Prostate gland (tissue), 2 donors: ENCODE data around the gene RIPOR2. TPM values are rescaled to one million over a fixed set of nuclear protein-coding genes. Genes with fewer than 3 reads are reported as not detected.

Source experiments
- DNase-seq: peaks from one replicate; pipeline ENCODE4 v3.0.0-alpha.2; 2019; ENCODE audit warnings: low spot score
- H3K27ac ChIP-seq, 2 donors: fragments of 200-600 bp; sonication (generic); 2 replicates each; pipeline ENCODE4 v1.5.1; 2017 to 2019
- H3K27me3 ChIP-seq: fragments of 200-600 bp; sonication (generic); replicated peaks from 2 replicates; pipeline ENCODE4 v1.5.1; 2019; ENCODE audit not compliant: insufficient read depth
- H3K36me3 ChIP-seq, 2 donors: fragments of 200-600 bp; sonication (generic); 1 replicate in 1 of 2; 2 replicates in 1 of 2; pipeline versions ENCODE4 v1.5.1 to v1.8.1; 2017 to 2019
- H3K4me1 ChIP-seq: fragments of 200-600 bp; sonication (generic); replicated peaks from 2 replicates; pipeline ENCODE4 v1.5.1; 2019
- H3K4me3 ChIP-seq, 2 donors: fragments of 200-600 bp; sonication (generic); 2 replicates each; pipeline ENCODE4 v1.5.1; 2017 to 2019
- H3K9me3 ChIP-seq: fragments of 200-600 bp; sonication (generic); 2 replicates; pipeline ENCODE4 v1.5.1; 2017
- POLR2A ChIP-seq: fragments of 450-650 bp; IDR thresholded peaks from one replicate; pipeline ENCODE4 v1.6.1; 2016; ENCODE audit warnings: antibody characterized with exemption, mild to moderate bottlenecking
- POLR2AphosphoS5 ChIP-seq: sonication (generic); formaldehyde crosslinking; IDR thresholded peaks from one replicate; pipeline ENCODE4 v1.6.1; 2017; ENCODE audit warnings: antibody characterized with exemption
- WGBS: methylation state at CpG from one replicate; pipeline ENCODE4 v1.1.5; 2018; 5-methylcytosine and 5-hydroxymethylcytosine counted together
- intact Hi-C: fragments of 100-400 bp; cut with DNase I; formaldehyde crosslinking; loops from one replicate; pipeline ENCODE4 v1.14.2; 2022
- total RNA-seq, 2 donors: library from RNA; depleted of rRNA; stranded (reverse); fragments of >200 nt; gene quantifications; one replicate each; pipeline ENCODE4 v1.1.0, GENCODE V29; 2016
- TF ChIP-seq, protein P1 (sequence below), 4 experiments: fragments of 200-600 bp in 2 of 4; fragments of 450-650 bp in 2 of 4; sonication (generic) in 2 of 4; IDR thresholded peaks; 1 replicate in 3 of 4; 2 replicates in 1 of 4; pipeline ENCODE4 v1.5.1; 2016 to 2019; ENCODE audit warnings: antibody characterized with exemption in 4 of 4, mild to moderate bottlenecking in 2 of 4, moderate library complexity in 2 of 4

Gene RIPOR2
- total RNA-seq, 2 donors from 2014 or later, result 16.1 to 23.7 TPM

GRCh38 chr6:24963887-24964570 lies 28.3 kb upstream of the RIPOR2 start:
- intact Hi-C loops, result no loop called here
- no peak overlapping the region for H3K4me3 ChIP-seq
- no peaks in the 10 kb centered on the region for H3K4me1 ChIP-seq
- H3K27me3 ChIP-seq, result no peaks in the 10 kb centered on the region
- 84% methylated on average over 6 of the region's 6 CpGs for WGBS
- no peaks in the 10 kb centered on the region for H3K36me3 ChIP-seq
- TF ChIP-seq, protein P1, sequence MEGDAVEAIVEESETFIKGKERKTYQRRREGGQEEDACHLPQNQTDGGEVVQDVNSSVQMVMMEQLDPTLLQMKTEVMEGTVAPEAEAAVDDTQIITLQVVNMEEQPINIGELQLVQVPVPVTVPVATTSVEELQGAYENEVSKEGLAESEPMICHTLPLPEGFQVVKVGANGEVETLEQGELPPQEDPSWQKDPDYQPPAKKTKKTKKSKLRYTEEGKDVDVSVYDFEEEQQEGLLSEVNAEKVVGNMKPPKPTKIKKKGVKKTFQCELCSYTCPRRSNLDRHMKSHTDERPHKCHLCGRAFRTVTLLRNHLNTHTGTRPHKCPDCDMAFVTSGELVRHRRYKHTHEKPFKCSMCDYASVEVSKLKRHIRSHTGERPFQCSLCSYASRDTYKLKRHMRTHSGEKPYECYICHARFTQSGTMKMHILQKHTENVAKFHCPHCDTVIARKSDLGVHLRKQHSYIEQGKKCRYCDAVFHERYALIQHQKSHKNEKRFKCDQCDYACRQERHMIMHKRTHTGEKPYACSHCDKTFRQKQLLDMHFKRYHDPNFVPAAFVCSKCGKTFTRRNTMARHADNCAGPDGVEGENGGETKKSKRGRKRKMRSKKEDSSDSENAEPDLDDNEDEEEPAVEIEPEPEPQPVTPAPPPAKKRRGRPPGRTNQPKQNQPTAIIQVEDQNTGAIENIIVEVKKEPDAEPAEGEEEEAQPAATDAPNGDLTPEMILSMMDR (IDR thresholded peaks at IDR 0.05), result no peak
- TF ChIP-seq POLR2AphosphoS5 (no peak), POLR2A (no peak)
- no peak overlapping the region for H3K27ac ChIP-seq
- no peaks in the 10 kb centered on the region for H3K9me3 ChIP-seq
- DNase-seq, result no peak

GRCh38 chr6:24963339-24963738 lies 27.6 kb upstream of the RIPOR2 start:
- no peak overlapping the region for H3K27ac ChIP-seq
- DNase-seq, result no peak
- intact Hi-C loops, result no loop called here

DNA sequence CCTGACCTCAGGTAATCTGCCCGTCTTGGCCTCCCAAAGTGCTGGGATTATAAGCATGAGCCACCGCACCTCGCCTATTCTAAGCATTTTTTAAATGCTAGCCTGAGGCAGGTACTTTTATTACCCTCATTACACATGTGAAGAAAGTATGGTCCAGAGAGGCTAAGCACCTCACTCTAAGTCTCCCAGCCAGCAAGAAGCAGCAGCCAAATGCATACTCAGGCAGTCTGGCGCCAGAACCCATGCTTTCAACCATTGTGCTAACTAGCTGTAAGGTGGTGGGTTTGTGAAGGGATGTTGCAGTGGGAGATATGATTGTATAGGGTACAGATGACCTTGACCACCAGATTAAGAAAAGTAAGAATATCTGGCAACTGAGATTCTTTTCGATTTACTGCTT lies 26.1 kb upstream of the RIPOR2 start:
- no peaks in the 10 kb centered on the region for H3K36me3 ChIP-seq
- WGBS, result 64% methylated on average over 5 of the region's 5 CpGs
- no peaks in the 10 kb centered on the region for H3K9me3 ChIP-seq
- no peaks in the 10 kb centered on the region for H3K4me1 ChIP-seq
- intact Hi-C loops, result no loop called here
- no peak overlapping the region for H3K27ac ChIP-seq
- H3K27me3 ChIP-seq, result no peaks in the 10 kb centered on the region
- no peak overlapping the region for H3K4me3 ChIP-seq
- no peak for DNase-seq
- no peak for TF ChIP-seq POLR2AphosphoS5
- TF ChIP-seq, protein P1 (IDR thresholded peaks at IDR 0.05), result no peak
- no peak for TF ChIP-seq POLR2A

More at GRCh38 chr6:24963339-24963738, 27.6 kb upstream of the RIPOR2 start:
- no peaks in the 10 kb centered on the region for H3K4me1 ChIP-seq
- H3K9me3 ChIP-seq, result no peaks in the 10 kb centered on the region
- H3K36me3 ChIP-seq, result no peaks in the 10 kb centered on the region
- no peaks in the 10 kb centered on the region for H3K27me3 ChIP-seq
- TF ChIP-seq POLR2AphosphoS5, result no peak
- no peak for TF ChIP-seq POLR2A
- TF ChIP-seq, protein P1 (IDR thresholded peaks at IDR 0.05), result no peak
- WGBS, result 91% methylated on average over 1 of the region's 1 CpG
- no peak overlapping the region for H3K4me3 ChIP-seq

DNA sequence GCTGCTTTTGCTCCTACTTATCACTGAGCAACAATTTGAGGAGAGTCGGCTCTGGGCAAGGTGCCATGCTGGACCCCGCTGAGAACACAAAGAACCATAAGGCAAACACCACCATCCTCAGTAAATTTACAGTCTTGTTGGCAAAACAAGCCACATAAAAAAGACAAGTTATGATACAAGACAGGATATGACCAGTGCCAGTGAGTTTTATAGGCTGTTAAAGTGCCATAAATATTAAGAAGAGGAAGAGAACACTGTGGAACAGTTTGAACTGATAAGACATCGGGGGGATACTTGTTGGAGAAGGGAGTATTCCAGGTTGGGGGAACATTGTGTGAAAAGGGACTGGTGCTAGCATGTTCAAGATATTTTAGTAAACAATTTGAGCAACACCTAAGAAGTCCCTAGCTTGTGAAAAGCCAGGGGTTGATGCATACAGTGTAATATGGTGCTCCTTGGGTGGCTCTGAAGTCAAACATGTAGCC lies 25.3 kb upstream of the RIPOR2 start:
- DNase-seq, result peak; percentile 77
- 0% methylated on average over 3 of the region's 3 CpGs for WGBS
- intact Hi-C loops, result no loop called here
- no peaks in the 10 kb centered on the region for H3K4me1 ChIP-seq
- H3K4me3 ChIP-seq, result no peak overlapping the region
- no peaks in the 10 kb centered on the region for H3K27me3 ChIP-seq
- H3K27ac ChIP-seq, result peak overlapping the region in 1 of 2 donors; percentile 11
- H3K36me3 ChIP-seq, result no peaks in the 10 kb centered on the region
- TF ChIP-seq, protein P1 (IDR thresholded peaks at IDR 0.05), result no peak
- TF ChIP-seq POLR2AphosphoS5, result peak; percentile 95
- no peaks in the 10 kb centered on the region for H3K9me3 ChIP-seq

- Histone ChIP-seq H3K9me3 (no peaks in the 10 kb centered on the region), H3K27me3 (no peaks in the 10 kb centered on the region), H3K27ac (no peak overlapping the region), H3K36me3 (no peaks in the 10 kb centered on the region), H3K4me3 (no peak overlapping the region), H3K4me1 (no peaks in the 10 kb centered on the region)
- TF ChIP-seq POLR2AphosphoS5 (no peak), POLR2A (no peak)
- TF ChIP-seq, protein P1 (IDR thresholded peaks at IDR 0.05), result no peak
- intact Hi-C loops, result no loop called here
- no peak for DNase-seq
- WGBS, result 67% methylated on average over 1 of the region's 1 CpG
Observed at GRCh38 chr6:24959319-24959718, 23.6 kb upstream of the RIPOR2 start.
